Stromal cell of bone marrow (primary cell): ENCODE data around the gene AGMO.
"Not testable (repeated sequence)": the region's sequence is repeated elsewhere in the genome, so short reads cannot be mapped to it uniquely, and the experiment has no call there.

Experiments
- DNase-seq: peaks from one replicate; pipeline ENCODE4 v3.0.0-alpha.2; 2012; ENCODE audit warnings: low read depth

Gene AGMO

DNA sequence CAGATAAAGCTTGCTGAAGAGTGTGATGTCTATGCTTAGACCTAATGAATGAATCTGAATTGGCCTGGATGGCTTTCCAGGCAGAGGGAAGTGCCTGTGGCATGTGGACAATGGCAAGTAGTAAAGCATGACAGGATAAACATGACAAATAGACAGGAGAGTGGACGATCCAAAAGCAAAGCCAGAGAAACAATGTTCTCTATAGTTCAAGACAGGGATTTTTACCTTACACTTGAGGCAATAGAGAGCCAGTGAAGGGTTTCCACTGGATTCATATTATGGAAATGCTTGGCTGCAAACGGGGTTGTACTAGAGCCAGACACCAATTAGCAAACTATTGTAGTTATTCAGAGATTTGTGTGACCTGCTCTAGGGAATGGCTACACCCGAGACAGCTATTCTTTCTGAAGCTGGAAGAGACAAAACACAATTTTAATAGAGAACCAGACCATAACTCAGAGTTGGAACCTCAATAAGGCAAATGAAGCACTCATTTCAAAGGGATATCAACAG is 2.3 kb downstream of the AGMO start:
- DNase-seq = no peak

DNA sequence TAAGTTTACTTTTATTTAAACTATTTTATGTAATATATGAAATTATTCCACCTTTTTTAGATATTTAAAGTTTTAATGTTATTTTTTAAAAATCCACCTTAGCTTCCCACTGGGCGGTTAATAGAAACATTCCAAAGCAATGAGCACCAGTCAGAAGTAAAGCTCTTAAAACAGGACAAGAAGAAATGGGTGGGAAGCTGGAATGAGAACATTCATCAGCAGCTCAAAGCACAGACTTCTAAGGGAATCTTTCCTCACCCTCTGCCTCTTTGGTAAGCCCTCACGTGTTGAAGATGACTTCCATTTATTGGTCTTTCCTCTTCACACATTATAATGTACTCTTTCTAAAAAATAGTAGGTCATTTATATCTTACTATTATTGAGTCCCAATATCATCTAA is 3.1 kb downstream of the AGMO start:
- DNase-seq = peak; percentile 53

DNA sequence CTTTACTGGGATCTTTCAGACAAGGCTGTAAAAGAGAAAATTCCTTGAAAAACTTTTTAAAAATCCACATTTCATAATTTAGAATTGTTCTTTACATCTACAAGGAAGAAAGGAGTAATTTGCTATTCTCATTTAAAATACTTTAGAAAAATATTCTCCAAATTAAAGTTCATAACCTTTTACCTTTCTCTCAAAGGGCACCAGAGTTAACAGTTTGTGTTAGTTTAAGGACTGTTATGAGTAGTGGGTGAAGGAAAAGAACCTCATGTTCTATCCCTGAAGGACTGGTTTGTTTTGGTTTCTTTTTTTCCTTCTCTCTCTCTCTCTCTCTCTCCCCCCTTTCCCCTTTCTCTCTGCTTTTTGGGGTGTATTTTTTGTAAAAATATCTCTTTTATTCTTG is 4.1 kb downstream of the AGMO start:
- no peak for DNase-seq

GRCh38 chr7:15557186-15557585 is 4.6 kb downstream of the AGMO start:
- DNase-seq = no peak

DNA sequence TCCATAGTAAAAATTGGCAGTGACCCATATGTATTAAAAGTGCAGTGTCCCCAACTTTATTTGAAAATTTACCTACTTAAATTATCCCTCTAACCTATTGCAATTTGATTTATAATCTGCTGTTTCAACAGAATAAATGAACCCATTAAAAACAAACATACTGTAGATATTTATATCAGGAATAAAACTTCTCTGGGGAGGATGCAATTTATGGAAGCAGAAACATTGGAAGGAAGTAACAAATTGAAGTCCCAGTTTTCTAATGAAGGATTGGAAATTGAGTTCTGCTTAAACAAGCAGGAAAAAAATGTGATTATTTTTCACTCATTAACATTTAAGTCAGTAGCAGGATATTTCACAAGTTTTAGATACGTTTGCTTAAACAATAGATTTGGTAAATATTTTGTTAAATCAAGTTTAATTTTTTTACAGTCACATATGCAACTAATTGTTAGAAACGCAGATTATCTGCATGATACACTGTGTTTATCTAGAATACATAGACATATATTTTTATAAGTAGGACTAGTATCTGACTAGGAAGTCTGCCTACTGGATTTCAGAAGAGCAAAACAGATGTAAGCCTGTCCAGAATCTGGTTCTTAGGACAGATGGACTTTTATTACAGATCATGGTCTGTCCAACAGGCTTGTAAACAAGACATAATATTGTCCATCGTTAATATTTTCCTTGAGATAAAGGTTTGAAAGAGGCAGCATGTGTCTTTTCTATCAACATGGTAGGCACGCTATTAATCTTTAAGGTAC is 5.3 kb downstream of the AGMO start:
- no peak for DNase-seq

DNA sequence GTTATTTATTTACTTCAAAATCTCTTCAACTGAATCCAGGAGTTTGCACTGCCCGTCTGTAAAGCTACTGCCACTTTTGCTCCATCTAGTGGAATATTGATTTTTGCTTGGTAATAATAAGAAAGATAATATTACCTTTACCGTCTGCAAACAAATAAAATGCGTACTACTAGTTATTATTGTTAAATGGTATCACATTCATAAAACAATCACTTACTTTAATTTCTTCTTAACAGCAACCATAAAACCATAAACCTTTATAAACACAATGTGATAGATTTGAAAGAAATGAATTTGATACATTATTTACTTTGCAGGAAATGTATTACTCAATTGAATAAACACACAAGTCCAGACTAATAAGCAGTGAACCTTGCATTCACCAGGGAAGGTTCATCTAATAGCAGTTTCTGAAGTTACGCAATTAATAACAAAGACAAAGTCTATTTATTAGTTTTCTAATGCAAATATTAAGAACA is 6.4 kb downstream of the AGMO start:
- DNase-seq = no peak

GRCh38 chr7:15554744-15555143 is 7.1 kb downstream of the AGMO start:
- DNase-seq = no peak

GRCh38 chr7:15554081-15554480 is 7.7 kb downstream of the AGMO start:
- no peak for DNase-seq

DNA sequence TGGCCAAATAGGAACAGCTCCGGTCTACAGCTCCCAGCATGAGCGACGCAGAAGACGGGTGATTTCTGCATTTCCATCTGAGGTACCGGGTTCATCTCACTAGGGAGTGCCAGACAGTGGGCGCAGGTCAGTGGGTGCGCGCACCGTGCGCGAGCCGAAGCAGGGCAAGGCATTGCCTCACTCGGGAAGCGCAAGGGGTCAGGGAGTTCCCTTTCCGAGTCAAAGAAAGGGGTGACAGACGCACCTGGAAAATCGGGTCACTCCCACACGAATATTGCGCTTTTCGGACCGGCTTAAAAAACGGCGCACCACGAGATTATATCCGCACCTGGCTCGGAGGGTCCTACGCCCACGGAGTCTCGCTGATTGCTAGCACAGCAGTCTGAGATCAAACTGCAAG is 14.5 kb downstream of the AGMO start:
- not testable (repeated sequence) for DNase-seq

DNA sequence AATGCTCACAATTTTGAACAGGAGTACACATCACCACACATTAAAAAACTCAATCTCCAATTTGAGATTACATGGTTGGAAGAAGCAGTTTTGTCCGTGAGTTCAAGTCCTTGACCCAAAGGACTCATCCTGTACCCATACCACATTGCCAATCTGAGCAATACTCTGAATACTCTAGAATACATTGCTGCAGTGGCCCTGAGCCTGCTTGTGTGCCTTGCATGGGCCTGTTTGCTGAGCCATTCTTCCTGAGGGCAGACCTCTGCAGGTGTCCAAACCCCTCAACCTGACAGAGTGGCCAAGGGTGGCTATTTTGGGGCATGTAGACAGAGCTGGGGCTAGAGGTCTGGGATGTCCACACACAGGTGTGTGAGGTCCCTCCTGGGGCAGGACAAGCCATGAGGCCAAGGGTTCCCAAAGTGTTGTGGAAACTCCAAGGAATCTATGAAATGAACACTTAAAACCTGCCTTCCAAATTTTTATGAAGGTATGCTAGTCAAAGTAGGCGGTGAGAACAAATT is 15.5 kb downstream of the AGMO start:
- DNase-seq = no peak

- no peak for DNase-seq
These were observed 17.8 kb downstream of the AGMO start for GRCh38 chr7:15544050-15544449.

- DNase-seq = no peak
These were observed 18.6 kb downstream of the AGMO start for GRCh38 chr7:15543256-15543655.

DNA sequence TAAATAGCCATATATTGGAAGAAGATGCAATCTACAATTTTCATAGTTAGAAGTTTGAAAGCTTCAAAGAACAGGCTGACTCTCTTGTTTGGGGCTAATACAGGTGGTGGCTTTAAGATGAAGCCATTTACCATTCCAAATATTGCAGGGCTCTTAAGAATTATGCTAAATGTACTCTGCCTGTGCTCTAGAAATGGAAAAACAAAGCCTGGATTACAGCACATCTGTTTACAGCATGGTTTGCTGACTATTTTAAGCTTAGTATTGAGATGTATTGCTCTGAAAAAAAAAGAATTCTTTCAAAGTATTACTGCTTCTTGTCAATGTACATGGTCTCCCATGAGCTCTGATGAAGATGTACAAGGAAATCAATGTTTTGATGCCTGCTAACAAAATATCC is 34.2 kb downstream of the AGMO start:
- DNase-seq = no peak

DNA sequence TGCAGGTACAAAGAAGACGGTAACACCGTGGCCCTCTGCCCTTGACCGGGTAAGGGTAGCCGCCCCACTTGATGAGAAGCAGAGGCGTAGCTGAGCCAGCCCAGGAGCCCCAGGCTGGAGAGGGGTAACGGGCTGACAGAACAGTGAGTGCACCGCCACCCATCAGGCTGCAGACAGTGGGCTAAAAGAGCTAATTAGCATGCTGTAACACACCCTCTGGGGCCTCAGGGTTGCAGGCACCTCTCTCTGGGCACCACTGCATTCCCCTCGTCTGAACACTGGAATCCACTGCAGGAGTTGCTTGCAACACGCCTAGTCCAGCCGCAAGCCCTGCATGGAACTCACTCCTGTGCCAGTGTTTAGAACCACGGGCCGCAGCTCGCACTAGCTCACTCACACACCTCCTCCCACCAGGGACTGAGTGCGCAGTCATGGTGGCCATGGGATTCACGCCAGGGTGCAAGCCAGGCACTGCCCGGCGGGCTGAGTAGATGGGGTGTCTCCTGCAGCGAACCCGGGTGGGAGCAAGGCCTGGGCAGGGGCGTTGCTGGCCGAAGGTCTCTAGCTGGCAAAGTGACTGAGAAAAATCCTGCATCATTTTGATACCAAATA is 36.1 kb downstream of the AGMO start:
- no peak for DNase-seq

- no peak for DNase-seq
These were observed 37.7 kb downstream of the AGMO start for GRCh38 chr7:15524077-15524476.

GRCh38 chr7:15517865-15518264 is 44.0 kb downstream of the AGMO start:
- not testable (repeated sequence) for DNase-seq

DNA sequence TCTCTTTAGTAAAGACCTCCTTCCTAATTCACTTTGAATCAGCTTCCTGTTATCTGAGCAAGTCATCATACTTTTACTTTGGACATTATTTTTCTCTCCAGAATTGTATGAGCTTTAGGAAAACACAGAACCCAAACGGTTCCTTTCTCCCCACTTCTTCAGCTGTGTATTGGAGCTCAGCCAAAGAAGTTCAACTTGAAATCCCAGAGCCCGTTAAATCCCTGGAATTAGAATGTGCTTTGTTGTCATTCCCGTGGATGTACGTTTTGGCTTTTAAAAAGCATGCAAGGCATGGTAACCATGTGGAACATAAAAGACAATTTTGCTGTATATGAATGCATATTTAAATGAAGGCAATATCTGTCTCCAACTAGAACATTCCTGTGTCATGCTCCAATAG is 46.6 kb downstream of the AGMO start:
- no peak for DNase-seq

- DNase-seq = no peak
These were observed 53.6 kb downstream of the AGMO start for GRCh38 chr7:15508258-15508657.

DNA sequence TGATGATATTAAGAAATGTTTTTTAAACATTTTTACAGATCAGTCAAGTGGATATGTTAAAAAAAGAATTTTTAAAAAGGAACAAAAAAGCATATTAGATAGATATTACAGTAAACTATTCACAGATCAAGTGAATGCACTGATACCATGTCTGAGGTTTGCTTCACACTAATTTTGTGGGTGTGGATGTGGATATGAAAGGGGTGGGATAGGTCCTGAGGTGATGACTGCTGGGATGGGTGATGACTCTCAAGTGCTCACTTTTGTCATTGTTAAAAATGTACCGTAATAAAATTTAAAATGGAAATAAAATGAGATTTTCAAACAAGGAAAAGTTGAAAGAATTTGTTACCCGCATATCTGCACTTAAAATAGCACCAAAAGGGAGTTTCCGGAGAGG is 54.1 kb downstream of the AGMO start:
- no peak for DNase-seq

DNA sequence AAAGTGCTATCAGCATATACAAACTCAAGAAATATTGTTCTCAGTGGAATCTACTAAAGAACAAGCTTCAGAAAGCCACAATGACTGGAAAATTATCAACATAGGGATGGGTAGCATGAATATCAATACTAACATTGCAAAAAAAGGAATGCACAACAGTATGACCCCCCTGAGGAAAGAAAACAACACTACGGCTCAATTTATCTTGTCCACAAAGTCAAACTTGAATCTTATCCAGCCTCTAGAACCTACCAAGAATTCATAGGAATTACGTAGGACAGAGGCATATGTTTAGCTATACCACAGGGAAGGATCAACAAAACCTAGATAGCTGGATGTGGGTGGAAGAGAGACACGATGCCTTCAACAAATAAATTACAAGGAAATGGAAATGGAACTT is 54.6 kb downstream of the AGMO start:
- DNase-seq = no peak

- no peak for DNase-seq
These were observed 56.1 kb downstream of the AGMO start for GRCh38 chr7:15505761-15506160.

DNA sequence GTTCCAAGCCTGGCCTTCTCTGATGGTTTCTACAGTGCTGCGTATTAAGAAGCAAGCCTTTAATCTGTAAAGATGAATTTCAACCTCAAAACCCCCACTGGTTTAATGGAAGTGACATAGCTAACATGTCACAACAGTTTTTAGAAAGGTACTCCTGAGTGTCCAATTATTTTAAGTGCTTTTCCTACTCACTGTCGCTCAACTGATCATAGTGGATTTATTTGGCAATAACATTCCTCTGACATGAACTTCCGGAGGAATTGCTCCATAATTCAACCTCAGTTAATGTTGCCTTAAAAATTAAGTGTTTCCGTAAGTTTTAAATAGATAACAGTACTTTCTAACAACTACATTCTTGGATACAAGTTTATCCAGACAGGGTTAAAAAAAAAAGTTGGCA is 57.5 kb downstream of the AGMO start:
- no peak for DNase-seq

GRCh38 chr7:15503603-15504290 is 58.1 kb downstream of the AGMO start:
- peak; percentile 53 for DNase-seq
